Endometrial microvascular endothelial cells (primary cell): ENCODE data around the gene PHOSPHO1. TPM values are rescaled to one million over a fixed set of nuclear protein-coding genes. Genes with fewer than 3 reads are reported as not detected.

Experiments used
- in situ Hi-C: cut with HindIII; loops from 2 replicates; pipeline ENCODE4 v1.10.0; 2017; ENCODE audit warnings: low sequenced_read_pairs, low pct_unique_long_range_greater_than_20kb; ENCODE audit errors: inconsistent ontology term
- total RNA-seq: library from RNA; depleted of rRNA; stranded (reverse); fragments of >200 nt; gene quantifications from one replicate; pipeline ENCODE4 v1.2.3, GENCODE V29; 2015; ENCODE audit errors: inconsistent ontology term

Gene PHOSPHO1
- total RNA-seq, 1 donor from 2014 or later, result not detected

DNA sequence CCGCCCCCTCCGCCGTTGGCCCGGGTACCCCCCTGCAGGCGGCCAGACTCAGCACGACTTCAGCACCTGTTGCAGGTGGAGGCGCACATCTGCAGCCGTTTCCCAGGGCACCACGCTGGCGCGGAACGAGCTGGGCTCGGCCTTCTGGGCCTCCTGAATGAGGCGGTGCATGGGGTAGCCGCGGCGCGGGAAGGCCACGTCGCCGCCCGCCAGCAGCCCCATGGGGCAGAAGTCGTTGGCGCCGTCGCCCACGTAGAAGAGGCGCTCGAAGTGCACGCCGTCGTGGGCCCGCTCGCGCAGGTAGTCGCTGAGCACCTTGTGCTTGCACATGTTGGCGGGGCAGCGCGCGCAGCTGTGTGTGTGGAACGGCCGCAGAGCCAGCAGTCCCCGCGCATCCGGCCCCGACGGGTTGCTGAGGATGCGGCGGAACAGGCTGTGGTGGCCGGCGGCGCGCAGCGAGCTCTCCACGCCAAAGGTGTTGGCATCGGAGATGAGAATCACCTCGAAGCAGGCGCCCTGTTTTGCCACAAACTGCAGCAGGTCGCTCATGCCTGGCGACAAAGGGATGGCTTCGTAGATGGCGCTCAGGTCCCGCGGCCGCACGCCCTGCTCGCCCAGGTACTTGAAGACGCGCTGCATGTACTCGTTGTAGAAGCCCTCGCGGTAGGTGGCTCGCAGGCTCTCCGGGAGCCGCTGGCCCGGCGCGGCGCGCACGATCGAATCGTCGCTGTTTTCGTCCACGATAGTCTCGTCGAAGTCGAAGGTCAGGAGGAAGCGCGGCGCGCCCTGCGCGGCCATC, 6.2 kb downstream of the PHOSPHO1 start:
- in situ Hi-C loops, result no loop called here

DNA sequence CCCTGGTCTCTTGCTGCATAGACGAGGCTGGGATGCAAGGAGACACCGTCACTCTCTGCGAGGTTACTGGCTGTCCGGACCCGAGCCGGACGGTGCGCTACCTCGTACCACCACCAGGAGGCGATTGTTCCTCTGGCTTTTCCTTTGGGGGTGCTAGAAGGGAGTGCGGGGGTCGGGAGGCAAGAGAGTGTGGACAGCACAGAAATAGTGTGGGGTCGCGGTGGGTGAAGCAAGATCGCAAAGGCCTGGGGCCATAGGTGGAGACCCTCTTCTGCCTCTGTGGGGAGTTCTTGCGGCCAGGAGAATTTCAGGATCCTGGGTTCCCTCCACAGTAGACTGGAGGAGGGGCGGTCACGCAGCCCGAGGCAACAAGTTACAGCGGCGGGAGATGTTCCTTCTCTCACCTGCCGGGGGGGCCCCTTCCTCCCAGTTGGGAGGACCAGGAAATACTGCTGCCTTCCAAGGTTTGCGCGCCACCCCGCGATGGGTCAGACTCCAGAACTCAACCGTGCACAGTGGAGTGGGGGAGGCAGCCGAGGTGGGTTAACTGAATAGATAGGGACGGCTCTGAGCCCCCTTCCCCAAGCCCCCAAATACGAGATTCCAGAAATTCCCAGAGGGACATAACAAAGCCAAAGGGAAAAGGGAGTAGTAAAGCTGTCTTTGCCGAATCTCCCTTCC, 6.9 kb downstream of the PHOSPHO1 start:
- in situ Hi-C loops, result no loop called here

DNA sequence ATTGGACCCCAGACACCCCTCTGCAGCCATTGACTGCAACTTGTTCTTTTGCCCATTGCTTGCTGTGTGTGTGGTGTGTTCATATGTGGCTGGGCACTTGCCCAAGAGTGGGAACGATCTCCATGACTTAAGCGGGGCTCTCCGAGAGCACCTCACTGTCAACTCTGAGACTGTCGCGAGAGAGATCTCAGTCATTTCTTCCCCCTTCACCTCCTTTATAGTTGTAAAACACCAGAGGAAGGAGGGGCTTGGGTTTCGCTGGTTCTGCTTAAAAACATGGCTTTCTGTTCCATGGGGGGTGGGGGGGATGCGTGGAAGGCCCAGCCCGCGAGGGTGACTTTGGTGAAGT, 7.4 kb downstream of the PHOSPHO1 start:
- in situ Hi-C loops, result no loop called here

DNA sequence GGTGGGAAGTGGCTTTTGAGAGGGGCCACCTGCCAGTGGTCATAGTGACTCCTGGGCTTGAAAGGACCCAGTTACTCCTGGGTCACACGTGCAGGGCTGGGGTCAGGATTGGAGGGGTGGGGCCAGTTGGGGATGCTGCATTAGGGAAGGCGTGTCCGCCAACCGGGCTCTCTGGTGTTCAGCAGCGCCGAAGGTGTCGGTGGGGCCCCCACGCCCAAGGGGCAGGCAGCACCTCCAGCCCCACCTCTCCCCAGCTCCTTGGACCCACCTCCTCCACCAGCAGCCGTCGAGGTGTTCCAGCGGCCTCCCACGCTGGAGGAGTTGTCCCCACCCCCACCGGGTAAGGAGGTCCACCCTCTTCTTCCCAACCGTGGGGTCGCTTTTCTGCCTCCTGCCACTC, 10.6 kb downstream of the PHOSPHO1 start:
- in situ Hi-C loops, result no loop called here

DNA sequence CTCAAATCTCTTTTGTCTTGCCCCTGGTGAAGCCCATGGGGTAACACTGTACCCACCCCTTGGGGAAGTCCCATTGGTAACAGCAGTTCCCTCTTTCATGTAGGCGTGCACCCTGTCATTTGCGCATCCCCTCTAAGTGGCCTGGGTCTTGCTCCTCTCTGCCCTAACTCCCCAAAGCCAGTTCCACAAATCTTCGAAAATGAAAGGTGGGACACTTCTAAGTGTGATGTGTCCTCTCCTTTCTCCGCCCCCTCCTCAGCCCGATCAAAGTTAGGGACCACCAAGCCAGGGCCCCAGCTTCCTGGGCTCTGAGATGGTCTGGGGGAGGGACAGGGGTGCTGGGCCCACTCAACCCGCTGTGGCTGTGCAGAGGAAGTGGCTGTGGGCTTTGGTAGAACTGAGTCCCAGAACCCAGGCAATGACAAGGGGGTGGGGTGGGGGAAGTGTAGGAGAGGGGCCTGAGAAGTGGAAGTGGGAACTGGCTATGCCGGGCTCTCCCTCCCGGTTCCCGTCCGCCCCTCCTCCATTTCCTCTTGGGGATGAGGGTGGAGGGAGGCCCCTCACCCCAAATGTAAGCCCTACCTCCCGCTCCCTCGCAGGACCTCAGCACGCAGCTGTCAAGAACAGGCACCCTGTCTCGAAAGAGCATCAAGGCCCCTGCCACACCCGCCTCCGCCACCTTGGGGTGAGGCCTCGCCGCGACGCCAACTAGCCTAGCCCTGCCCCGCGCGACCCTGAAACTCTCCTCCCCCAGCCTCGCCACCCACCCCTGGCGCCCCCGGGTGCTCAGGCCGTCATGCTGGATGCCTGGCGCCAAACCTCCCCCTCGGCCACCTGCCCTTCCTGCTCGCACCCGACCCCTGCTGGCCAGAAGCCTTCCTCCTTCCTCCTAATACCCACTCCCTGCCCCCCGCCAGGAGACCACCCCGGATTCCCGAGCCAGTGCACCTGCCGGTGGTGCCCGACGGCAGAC, 11.4 kb downstream of the PHOSPHO1 start:
- in situ Hi-C loops, result no loop called here

DNA sequence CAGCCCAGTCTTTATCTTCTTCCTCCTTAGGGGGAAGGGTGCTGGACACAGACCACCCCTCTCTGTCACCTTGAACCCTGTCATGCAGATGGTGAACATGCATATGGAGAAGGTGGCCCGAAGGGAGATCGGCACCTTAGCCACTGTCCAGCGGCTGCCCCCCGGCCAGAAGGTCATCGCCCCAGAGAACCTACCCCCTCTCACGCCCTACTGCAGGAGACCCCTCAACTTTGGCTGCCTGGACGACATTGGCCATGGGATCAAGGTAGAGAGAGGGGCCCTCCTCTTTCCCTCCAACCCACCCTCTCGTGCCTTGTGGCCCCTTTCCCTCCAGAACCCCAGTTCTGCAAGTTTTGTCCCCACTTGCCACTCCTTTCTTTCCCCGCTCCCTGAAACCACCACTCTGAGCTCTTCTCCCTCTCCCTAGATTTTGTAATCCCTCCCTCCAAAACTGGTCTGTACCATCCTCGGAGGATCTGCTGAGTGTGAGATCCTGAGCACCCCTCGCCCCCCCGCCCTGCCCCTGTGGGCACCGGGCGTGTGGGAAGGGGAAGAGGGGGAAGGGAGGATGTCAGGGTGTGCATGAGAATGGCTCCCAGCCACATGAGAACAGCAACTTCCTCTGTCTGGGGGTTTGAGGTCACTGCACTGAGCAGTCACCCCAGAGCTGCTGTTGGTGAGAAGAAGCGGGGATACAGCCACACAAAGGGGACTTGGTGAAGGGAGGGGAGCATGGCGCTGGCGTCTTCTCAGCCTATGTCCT, 12.8 kb downstream of the PHOSPHO1 start:
- in situ Hi-C loops, result no loop called here

DNA sequence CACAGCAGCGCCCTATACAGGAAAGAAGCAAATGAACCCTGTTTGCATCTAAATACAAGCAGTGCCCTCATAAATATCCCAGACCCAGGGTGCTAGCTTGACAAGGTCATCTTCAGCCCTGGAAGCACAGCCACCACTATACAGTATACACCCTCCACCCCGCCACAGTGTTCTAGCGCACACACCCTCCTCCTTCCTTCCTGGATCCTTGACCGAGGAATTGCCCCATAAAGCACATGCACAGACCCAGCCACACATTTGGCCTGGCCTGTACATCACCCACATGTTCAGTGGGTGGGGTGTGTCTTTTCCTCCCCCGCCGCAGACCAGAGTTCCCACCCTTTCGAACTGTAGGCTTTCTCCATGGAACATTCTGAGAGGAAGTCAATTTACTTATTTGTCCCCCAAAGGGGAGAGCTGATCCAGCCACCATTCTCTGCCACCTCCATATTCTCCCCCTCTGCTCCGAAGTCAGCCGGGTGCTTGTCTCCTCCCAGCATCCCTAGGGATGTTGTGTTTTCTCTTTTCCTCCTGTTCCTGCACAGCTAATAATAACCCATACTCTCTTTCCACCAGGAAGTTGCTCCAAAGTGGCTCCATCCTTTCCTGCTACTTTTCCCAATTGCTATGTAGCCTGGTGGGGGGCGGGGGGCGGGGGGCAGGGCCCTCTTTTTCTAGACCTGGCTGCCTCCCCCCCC, 13.5 kb downstream of the PHOSPHO1 start:
- in situ Hi-C loops, result no loop called here

DNA sequence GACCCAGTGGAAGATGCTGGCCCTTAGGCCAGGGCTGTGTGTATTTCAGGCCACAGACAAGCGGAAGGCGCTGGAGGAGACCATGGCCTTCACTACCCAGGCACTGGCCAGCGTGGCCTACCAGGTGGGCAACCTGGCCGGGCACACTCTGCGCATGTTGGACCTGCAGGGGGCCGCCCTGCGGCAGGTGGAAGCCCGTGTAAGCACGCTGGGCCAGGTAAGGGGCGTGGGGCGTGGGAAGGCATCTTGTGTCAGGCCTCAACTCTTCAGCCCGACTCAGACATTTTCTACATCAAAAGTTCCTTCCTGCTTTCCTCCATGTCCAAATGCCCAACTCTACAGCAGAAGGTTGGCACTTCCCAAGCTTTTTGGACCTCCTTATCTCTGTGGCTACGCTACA, 14.1 kb downstream of the PHOSPHO1 start:
- in situ Hi-C loops, result no loop called here

DNA sequence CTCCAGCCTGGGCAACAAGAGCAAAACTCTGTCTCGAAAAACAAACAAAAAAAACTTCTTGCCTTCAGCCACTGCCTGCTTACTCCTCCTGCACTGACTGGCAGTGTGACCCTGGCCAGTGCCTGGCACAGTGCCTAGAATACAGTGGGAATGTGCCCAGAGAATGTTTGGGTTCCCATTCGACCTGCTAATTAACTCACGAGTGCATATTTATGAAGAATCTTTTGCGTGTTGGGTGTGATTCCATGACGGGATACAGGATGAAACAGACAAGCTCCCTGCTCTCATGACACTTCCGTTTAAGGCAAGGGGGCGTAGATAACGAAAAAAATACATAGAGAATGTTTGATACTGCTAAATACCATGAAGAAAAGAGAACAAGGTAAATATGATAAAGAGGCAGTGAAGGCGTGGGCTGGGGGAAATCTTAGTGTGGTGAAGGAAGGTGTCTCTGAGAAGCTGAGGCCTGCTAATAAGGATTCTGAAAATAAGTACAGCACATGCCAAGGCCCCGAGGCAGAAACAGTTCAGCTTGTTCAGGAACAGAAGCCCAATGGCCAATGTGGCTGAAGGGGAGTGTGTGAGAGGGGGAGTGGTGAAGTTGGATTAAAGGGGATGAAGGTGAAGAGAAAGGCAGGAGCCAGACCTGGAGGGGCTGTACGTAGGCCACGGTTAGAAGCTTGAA, 15.8 kb downstream of the PHOSPHO1 start:
- in situ Hi-C loops, result no loop called here

DNA sequence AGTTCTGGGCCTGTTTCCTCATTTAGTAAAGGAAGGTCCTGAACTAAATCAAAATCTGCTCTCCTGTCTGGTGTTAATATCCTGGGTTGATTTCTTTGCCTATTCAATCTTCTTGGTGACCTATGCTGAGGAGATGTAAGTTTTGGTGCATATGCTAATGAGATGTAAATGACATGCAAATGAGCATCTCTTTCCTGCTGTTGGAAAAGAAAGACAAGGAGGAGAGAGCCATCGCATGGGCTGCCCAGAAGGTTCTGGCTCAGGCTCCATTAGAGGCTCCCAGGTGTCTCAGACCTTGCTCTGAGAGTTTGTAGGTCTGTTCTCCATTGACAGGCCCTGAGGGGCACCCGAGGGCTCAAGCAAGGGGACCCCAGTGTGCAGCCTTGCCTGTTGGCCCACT, 16.7 kb downstream of the PHOSPHO1 start:
- in situ Hi-C loops, result no loop called here

DNA sequence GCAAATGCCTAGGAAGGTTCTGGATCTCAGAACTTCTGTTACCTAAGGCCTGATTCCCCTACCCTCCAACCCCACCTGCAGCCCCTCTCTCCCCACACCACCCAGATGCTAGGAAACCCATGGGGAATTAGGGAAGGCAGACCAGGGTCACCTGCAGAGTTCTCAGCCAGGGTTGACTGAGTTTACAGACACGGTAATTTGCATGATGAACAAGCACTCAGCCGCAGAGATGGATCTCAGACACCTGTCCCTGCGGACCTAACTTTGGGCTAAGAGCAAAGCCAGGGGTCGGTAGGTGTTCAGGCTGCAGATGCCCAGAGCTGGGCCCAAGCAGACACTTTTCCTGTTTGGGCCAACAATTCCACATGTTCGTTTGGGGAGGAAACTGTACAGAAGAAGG, 17.2 kb downstream of the PHOSPHO1 start:
- in situ Hi-C loops, result no loop called here

DNA sequence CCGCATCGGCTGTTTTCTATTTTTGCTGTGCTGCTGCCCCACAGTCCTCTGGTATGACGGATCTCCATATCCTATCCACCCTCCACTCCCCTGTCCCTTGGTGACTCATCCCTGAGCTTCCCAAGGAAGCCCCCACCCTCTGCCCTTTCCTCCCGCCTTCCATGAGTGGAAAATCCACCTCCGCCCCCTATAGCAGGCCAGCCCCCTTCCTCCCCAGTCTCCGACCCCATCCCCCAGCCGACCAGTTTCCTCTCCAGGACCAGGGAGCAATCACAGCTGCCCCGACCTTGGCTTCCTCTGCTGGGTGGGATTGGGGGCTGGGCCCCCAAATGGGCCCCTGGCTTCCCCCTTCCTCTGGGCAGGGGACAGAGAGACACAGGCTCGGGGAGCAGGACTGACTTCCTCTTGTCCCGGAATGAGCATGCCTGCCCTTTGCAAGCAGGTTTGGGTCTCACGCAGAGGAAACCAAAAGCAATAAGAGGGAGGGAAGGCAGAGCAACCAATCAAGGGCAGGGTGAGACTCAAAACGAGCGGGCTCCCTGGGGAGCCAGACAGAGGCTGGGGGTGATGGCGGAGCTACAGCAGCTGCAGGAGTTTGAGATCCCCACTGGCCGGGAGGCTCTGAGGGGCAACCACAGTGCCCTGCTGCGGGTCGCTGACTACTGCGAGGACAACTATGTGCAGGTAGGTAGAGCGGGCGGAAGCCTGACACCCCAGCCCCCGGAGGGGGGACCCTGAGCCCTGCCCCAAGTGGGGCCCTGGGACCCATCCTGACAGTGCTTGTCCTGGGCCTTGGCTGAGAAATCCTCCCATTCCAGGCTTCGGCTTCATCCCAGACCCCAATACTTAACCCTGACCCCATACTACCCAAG, 20.2 kb downstream of the PHOSPHO1 start, which contains the start of the genes ABI3 and GNGT2:
TSS of gene ABI3 (plus strand) at position 550 of the 872 bp plus-strand sequence. CDS start at position 568, 18 bp downstream.
TSS of gene GNGT2 (minus strand) at position 417 of the 872 bp plus-strand sequence. CDS start 3,152 bp downstream, outside the sequence.
- in situ Hi-C loops, result no loop called here

DNA sequence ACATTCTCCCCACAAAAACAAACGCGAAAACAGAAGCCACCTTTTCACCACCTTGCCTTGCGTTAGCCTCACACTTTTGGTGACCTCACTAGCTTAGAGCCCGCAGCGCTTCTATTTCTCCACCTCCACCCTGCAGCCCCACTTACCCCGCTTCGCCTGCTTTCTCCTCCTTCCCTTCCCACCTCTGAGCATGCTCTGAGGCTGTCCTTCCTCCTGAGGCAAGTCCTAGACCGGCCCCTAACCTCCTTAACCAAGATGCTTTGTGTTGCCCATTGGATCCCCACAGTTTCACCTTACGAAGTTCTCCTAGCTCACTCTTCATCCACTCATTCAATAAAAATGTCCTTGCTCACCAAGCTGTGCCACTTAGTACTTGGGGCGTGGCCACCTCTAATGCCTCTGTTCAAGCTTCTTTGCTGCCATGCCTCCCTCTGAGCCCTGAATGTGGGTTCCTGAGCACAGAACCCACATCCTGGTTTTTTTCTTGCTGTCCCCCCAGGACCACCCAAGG, 21.5 kb downstream of the PHOSPHO1 start:
- in situ Hi-C loops, result no loop called here

DNA sequence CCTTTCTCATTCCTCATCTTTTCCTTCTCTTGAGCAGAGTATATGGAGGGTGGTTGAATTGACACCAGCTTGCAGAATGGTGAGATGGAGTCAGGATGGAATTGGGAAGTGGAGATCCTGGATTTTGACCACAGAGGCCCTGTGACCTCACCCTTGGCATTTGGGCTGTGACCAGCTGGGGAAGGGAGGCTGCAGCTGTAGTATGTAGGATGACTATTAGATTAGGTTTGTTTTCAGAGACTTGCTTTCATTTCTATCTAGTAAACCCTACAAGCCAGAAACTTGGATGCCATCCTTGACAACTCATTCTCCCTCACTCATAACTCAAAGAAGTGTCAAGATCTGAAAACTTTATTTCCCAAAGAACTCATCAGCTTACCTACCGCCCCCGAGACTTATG, 26.1 kb downstream of the PHOSPHO1 start:
- in situ Hi-C loops, result no loop called here

DNA sequence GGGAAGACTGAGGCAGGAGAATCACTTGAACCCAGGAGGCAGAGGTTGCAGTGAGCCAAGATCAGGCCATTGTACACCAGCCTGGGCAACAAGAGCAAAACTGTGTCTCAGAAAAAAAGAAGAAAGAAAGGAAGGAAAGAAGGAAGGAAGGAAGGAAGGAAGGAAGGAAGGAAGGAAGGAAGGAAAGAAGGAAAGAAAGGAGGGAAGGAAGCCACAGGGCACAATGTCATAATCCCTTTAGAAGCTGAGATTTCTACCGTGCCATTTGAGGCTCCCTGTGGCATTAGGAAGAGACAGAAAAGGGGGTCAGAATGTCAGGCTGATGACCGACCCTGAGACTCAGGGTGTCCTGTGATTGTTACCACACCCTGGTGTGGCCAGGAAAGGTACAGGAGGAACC, 26.8 kb downstream of the PHOSPHO1 start:
- in situ Hi-C loops, result no loop called here

DNA sequence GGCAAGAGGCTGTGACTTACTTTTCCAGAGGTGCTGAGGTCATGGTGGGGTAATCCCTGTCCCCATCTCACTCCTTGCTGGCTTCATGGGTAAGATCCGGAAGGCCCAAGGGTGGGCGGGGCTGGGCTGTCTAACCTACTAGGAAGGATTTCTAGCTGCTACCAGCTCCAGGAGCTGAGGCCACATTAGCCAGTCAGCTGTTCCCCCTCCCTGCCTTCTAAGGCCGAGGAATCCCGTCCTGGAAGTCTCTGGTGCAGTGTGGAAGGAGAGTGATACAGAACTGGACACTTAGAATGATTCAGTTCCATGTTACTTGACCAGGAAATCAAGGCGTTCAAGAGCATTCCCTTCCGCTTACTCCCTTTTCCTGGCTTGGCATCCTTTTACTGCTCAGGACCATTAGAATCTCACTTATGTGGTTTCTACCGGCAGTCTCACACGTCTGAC, 29.1 kb downstream of the PHOSPHO1 start:
- in situ Hi-C loops, result no loop called here
